H7 (cell line): ENCODE measurements around the gene CDC25A. TPM values are rescaled to one million over a fixed set of nuclear protein-coding genes. Genes with fewer than 3 reads are reported as not detected.

Experiments used
- DNase-seq: peaks from one replicate; pipeline ENCODE4 v3.0.0; 2012
- H3K27me3 ChIP-seq: 2 replicates; pipeline ENCODE4 v1.6.0; 2011; ENCODE audit warnings: mild to moderate bottlenecking, low read length; ENCODE audit not compliant: control insufficient read depth, insufficient read depth
- H3K36me3 ChIP-seq: replicated peaks from 2 replicates; pipeline ENCODE4 v1.5.1; 2011; ENCODE audit warnings: low read length; ENCODE audit not compliant: control insufficient read depth, insufficient read depth
- H3K4me3 ChIP-seq: 2 replicates; pipeline ENCODE4 v1.5.1; 2011; ENCODE audit warnings: low read depth, mild to moderate bottlenecking, control low read depth, low read length, moderate library complexity; ENCODE audit not compliant: insufficient read depth
- total RNA-seq: library from RNA; depleted of rRNA; stranded (reverse); fragments of >200 nt; shearing (Covaris generic); gene quantifications from 2 replicates; pipeline ENCODE4 v1.2.3, GENCODE V29; 2014; rRNA removed

CDC25A gene
- 72.3 and 79.1 TPM in 2 replicates for total RNA-seq

DNA sequence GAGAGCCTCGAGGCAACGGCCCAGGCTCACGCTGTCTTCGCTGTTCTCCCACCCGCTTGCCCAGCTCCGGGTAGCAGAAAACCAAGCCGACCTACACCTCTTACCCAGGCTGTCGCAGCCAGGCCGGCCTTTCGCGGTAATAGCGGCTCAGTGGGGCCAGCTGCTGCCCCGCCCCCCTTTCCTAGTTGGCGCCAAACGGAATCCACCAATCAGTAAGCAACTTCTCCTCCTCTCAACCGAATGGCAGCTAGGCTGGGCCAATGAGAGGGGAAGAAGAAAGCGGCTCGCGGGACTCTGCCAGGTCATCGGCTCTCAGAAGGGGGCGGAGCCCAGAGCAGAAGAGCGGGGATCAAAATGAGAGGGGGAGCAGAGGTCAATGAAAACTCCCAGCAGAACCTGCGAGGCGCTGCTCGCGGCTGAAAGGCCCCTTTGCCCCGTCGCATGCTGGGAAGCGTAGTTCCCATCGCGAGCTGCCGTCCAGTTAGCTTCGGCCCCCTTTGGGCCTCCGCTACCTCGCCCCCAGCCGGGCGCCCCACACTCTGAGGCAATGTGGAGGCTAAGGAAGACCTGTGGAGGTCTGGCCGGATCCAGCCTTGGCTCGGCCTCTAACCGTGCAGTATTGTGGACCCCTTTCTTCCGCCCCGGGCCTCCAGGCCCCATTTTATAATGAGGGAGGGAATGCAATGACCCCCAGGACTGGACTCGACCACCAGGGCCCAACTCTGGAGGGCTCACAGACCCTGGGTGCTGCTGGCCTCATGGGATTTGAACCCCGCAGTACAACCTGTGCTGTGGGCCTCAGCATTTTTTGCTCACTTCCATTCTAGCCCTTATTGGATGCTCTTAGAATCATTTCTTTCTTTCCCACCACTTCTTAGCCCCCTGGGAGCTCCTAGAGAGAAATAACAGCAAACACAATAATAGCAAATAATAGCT is at the start of gene CDC25A:
Gene CDC25A, minus strand, starts transcription at position 152 of the 936 bp plus-strand sequence. CDS start 470 bp downstream, outside the sequence.
- H3K4me3 ChIP-seq = peak within 1 kb of the TSS; percentile 94
- peaks cover 23% of the 10 kb centered on the region for H3K36me3 ChIP-seq
- H3K27me3 ChIP-seq = no peaks in the 10 kb centered on the region
- DNase-seq = peak; percentile 97

DNA sequence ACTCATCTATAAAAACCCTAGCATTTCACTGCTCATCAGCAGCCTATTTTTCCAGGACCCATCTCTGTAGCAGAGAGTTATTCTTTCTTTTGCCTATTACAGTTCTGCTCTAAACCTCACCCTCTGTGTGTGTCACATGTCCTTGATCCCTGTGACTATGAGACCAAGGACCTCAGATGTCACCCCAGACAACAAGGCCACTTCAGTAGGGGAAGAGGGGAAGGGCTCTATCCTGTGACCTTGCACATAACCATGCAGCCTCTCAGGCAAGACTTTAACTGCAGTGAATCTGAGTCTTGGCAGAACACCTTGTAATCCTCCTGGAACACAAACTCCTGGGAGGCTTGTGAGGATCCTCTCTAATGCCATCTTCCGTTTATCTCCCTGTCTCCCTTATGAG is 48.3 kb upstream of the CDC25A start:
- DNase-seq = no peak
- H3K27me3 ChIP-seq = no peaks in the 10 kb centered on the region
- H3K4me3 ChIP-seq = no peak overlapping the region
- H3K36me3 ChIP-seq = no peaks in the 10 kb centered on the region

DNA sequence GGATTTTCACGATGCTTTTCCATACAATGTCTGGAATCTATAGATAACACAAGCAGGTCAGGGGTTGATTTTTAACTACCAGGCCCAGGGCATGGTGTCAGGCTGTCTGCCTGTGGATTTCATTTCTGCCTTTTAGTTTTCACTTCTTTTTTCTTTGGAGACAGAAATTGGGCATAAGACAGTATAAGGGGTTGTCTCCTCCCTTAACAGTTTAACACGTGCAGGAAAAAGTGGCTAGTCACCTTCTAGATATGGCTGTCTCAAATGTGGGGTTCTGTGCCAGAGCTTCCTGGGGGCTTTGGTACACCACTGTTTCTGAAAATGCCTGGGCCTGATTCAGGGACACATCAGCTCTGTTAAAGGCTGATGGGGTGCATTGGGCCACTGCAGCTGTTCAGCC is 45.3 kb upstream of the CDC25A start:
- Histone ChIP-seq H3K4me3 (no peak overlapping the region), H3K27me3 (no peaks in the 10 kb centered on the region), H3K36me3 (no peaks in the 10 kb centered on the region)
- no peak for DNase-seq

DNA sequence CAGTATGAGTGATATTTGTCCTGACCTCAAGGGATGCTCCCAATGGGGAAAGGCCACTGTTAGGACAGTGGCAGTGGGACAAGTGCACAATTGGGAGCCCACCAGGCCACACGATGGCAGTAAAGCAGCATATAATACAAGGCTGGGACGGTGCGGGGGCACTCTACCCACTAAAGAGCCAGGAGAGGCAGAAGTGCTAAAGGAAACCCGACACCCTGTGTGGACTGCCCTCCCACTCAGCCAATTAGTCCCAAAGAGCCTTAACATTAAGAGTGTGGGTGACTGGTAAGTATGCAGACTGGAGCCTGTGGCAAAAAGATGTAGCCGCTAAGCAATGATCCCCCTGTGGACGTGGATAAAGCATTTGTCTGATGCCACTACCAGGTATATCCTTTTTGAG is 44.5 kb upstream of the CDC25A start:
- peak; percentile 81 for DNase-seq

DNA sequence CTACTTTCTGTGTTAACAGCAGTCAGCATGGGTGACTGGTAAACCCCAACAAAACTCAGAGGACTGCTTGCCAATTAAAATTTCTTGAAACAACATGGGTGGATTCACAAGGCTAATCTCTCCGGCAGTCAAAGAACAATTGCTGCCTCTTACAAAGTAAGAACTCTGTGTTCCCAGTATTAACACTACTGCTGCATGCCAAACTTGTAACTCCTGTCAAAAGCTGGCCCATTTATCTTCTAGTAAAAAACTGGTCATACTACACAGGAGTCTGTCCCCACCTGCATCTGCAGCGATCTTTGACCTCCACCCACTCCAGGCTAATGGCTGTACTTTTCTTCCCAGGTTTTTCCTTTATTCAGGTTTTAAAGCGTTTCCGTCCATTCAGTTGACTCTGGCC is 44.0 kb upstream of the CDC25A start:
- no peaks in the 10 kb centered on the region for H3K27me3 ChIP-seq
- no peaks in the 10 kb centered on the region for H3K36me3 ChIP-seq
- no peak for DNase-seq
- H3K4me3 ChIP-seq = no peak overlapping the region

More for the DNA sequence above, 44.5 kb upstream of the CDC25A start:
- Histone ChIP-seq H3K27me3 (no peaks in the 10 kb centered on the region), H3K36me3 (no peaks in the 10 kb centered on the region), H3K4me3 (no peak overlapping the region)

DNA sequence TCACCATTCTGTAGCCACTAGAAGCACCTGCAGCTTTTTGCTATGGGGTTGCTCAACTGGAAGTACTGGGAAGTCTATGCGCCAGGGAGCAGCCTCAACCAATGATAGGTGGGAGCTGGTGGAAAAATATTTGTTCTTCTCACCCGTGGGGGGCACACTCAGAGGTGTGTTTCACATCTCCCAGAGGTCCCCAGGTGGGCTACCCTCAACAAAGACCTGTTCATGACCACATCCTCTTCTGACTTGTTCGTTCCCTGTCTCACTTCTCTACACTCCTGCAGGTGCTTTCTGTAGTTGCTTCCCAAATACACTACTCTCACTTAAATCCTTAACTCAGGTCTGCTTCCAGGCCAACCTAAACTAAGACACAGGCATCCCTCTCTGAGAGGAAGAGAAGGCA is 38.7 kb upstream of the CDC25A start:
- Histone ChIP-seq H3K4me3 (no peak overlapping the region), H3K36me3 (no peaks in the 10 kb centered on the region), H3K27me3 (no peaks in the 10 kb centered on the region)
- DNase-seq = no peak

DNA sequence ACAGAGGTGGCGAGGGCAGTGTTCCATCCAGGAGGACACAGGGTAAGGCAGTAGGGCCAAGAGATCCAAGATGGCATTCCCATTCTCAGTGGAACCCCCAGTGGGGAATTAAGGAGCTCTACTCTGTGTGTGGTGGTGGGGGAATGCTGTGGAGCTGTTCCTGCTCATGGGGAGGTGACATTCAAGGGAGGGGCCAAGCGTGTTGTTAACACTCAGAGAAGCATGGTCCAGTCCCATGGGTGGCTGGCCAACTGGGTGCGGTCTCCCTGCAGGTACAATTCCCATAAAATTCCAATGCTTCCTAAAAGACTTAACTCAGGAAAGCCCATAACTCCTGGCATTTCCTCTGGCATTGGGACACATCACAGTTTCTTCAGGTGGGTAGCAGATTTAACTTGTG is 37.4 kb upstream of the CDC25A start:
- Histone ChIP-seq H3K4me3 (no peak overlapping the region), H3K27me3 (no peaks in the 10 kb centered on the region), H3K36me3 (no peaks in the 10 kb centered on the region)
- no peak for DNase-seq

DNA sequence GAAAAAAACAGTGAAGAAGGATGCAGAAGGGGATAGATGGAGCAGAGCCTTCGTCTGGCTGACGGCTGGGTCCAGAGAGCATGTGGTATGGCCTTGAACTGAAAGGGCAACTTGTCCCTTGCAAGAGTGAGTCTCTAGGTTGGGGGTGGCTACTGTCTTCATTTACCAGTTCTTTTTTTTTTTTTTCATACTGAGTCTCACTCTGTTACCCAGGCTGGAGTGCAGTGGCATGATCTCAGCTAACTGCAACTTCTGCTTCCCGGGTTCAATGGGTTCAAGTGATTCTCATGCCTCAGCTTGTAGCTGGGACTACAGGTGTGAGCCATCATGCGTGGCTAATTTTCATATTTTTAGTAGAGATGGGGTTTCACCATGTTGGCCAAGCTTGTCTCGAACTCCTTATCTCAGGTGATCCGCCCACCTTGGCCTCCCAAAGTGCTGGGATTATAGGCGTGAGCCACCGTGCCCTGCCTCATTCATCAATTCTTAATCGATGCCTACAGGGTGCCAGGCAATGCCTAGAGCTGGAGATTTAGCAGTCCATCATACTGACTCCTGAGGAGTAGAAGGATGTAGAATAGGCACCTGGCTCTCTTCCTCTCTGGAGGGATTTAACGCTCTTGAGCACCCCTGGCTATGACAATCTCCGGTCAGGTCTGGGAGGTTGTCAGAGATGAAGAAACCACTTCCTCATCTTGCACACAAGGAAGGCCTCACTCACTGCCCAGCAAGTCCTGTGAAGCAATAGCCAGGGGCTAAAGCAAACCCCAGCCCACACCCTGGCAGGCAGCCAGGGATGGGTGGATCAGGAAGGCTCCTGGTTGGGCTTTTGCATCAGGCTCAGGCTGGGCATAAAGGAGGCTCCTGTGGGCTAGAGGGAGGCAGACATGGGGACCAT is 34.6 kb upstream of the CDC25A start, which contains the start of gene CAMP:
Gene CAMP, plus strand, starts transcription at position 880 of the 898 bp plus-strand sequence. Its CDS starts 17 bp downstream, at position 897.
- no peak for DNase-seq
- no peaks in the 10 kb centered on the region for H3K27me3 ChIP-seq
- H3K36me3 ChIP-seq = no peaks in the 10 kb centered on the region
- no peak within 1 kb of the TSS for H3K4me3 ChIP-seq

DNA sequence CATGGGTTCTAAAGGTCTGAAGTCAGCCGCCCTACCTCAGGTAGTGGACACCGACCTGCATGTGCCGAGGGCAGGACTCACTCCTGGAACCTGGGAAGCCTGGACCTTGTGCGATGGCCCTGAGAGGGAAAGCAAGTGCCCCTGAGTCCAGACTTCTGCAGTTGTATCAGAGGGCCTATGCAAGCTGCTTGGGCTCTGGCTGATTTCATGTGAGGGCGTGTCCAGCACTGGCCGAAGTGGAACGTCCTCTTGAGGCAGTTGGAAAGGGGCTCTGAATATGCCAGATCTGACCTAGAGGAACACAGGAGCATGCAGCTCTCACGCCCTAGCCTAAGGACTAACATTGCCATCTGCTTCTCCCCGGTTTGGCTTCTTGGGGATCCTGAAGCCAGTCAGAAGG is 32.5 kb upstream of the CDC25A start:
- no peaks in the 10 kb centered on the region for H3K27me3 ChIP-seq
- no peak for DNase-seq
- H3K36me3 ChIP-seq = no peaks in the 10 kb centered on the region
- no peak overlapping the region for H3K4me3 ChIP-seq

DNA sequence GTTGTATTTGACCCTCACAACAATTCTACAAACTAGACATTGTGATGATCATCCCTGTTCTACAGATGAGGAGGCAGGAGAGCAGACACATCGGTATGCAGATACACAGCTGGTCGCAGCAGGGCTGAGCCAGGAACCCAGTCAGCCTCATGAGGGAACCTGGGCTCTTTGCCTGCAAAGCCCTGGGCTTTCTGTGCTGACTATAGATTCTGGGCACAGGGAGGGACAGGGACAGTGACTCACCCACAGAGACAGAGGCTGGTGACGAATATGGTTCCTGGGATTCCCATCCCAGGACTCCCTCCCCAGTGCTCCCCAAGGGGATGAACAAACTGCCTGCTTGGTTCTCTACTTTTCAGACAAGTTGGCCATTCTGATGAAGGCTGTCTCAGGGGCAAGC is 31.3 kb upstream of the CDC25A start:
- no peak for DNase-seq
- Histone ChIP-seq H3K4me3 (no peak overlapping the region), H3K36me3 (no peaks in the 10 kb centered on the region), H3K27me3 (no peaks in the 10 kb centered on the region)

DNA sequence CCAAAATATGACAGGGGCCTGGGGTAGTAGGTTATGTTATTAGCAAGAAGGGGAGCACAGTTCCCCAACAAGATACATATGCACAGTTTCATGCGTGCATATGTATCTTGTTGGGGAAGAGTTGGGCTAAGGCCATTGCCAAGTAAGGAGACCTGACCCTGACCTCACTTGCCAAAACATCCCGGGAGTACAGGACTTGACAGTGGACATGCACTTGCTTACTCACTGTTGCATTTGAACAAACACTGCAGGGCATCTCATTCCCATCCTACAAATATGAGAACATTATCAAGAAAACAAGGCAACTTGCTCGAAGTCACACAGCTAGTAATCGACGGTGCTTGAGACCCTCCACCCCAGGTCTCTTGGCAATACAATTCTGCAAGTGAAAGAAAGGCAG is 30.3 kb upstream of the CDC25A start:
- no peak for DNase-seq
- Histone ChIP-seq H3K4me3 (no peak overlapping the region), H3K27me3 (no peaks in the 10 kb centered on the region), H3K36me3 (no peaks in the 10 kb centered on the region)

DNA sequence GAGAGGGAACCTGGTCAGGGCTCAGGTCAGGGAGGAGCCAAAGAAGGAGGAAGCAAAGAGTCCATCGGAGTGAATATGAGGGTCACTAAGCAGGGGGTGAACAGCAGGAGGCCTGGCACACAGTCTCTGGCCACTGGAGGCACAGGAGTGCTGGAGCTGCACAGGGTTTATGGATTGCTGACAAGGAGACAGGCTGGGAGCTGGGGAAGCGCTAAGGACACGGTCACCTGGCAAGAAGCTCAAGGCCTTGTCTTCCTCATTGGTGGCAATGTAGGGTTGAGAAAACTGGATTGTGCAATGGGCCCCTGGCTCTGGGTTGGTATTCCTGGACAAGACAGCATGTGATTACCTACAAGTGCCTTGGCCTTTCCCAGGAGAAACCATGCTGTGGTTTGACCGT is 29.2 kb upstream of the CDC25A start:
- H3K27me3 ChIP-seq = no peaks in the 10 kb centered on the region
- no peaks in the 10 kb centered on the region for H3K36me3 ChIP-seq
- H3K4me3 ChIP-seq = no peak overlapping the region
- no peak for DNase-seq

DNA sequence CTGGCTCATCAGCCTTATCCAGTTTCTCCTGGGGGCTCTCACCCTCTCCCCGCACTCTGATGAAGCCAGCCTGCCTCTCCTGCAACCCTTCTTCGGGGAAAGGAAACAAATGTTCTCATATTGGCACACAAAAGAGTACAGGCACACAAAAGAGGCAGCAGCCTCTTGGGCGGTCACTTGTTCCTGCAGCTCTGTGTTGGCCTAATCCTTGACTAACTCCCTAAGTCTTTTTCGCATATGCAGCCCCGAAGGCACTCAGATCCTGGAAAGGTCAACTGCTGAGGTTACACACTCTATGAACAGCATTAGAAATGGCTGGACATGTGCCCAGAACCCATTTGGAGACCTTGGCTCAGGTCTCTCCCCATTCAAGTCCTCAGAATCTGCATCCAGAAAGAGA is 27.7 kb upstream of the CDC25A start:
- Histone ChIP-seq H3K27me3 (no peaks in the 10 kb centered on the region), H3K4me3 (no peak overlapping the region), H3K36me3 (no peaks in the 10 kb centered on the region)
- DNase-seq = no peak

DNA sequence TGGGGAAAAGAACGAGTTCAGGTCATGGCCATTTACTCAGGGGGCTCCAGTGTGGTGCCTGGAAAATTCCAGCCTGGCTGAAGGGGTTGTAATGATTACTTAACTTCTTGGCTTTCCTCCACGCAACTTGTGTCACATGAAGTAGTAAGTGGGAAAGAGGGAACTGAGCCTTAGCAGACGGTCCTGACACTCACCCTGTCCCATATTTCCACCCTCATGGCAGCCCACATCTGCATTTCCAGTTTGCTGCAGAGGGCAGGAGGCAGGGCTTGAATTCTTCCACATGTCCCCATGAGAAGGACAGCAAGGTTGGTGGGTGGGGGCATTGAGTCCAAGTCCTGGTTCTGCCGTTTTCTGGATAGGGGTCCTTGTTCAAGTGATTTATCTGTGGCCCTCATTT is 27.2 kb upstream of the CDC25A start:
- no peak overlapping the region for H3K4me3 ChIP-seq
- DNase-seq = no peak
- H3K36me3 ChIP-seq = no peaks in the 10 kb centered on the region
- no peaks in the 10 kb centered on the region for H3K27me3 ChIP-seq

DNA sequence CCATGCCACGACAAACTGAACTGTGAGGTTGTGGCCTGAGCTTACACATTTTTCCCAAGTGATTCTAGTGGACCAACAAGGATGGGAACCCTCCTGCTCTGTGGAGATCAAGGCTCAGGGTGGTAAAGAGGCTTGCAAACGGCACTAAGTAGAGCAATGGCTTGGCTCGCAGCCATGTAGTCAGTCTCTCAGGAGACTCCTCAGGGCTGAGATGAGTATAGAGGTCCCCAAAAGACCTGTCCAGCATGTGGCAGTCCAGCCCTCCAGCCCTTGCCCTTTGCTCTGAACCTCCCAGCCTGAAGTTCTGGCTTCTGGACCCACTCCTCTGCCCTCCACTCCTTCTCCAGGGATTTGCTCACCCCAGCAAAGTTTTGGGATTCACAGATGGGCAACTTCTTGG is 26.8 kb upstream of the CDC25A start:
- no peak for DNase-seq
- Histone ChIP-seq H3K36me3 (no peaks in the 10 kb centered on the region), H3K4me3 (no peak overlapping the region), H3K27me3 (no peaks in the 10 kb centered on the region)
